K562 (cell line): ENCODE measurements around the gene AGRN. TPM values are rescaled to one million over a fixed set of nuclear protein-coding genes. Genes with fewer than 3 reads are reported as not detected.
A peak's percentile ranks its signal among the peaks of the same experiment; 100 is the strongest.

Source experiments
- BRF1 ChIP-seq: IDR thresholded peaks from 3 replicates; pipeline ENCODE4 v1.6.1; 2011; ENCODE audit warnings: borderline replicate concordance, mild to moderate bottlenecking; ENCODE audit not compliant: insufficient read length; ENCODE audit errors: extremely low read depth
- CXXC5 ChIP-seq: fragments of 250-450 bp; sonication (Bioruptor Pico); IDR thresholded peaks from 2 replicates; pipeline ENCODE4 v1.8.0; 2022; ENCODE audit warnings: inconsistent platforms, mild to moderate bottlenecking, moderate library complexity
- E2F6 ChIP-seq, 2 experiments: IDR thresholded peaks; 2 replicates each; pipeline ENCODE4 v1.6.1; 2011; ENCODE audit warnings: borderline replicate concordance in 1 of 2, control low read depth in 1 of 2, low read depth in 1 of 2, low read length in 1 of 2, mild to moderate bottlenecking in 1 of 2, mixed read lengths in 1 of 2, moderate library complexity in 1 of 2; ENCODE audit not compliant: insufficient read depth in 1 of 2, insufficient read length in 1 of 2, poor library complexity in 1 of 2, severe bottlenecking in 1 of 2; ENCODE audit errors: extremely low read depth in 1 of 2
- GTF3C2 ChIP-seq: IDR thresholded peaks from 3 replicates; pipeline ENCODE4 v1.6.1; 2011; ENCODE audit warnings: borderline replicate concordance, mild to moderate bottlenecking, moderate library complexity; ENCODE audit not compliant: insufficient read length; ENCODE audit errors: extremely low read depth
- HMGN3 ChIP-seq: IDR thresholded peaks from 2 replicates; pipeline ENCODE4 v1.6.1; 2011; ENCODE audit warnings: borderline replicate concordance, low read depth, mild to moderate bottlenecking, mixed read lengths, low read length; ENCODE audit not compliant: insufficient read length; ENCODE audit errors: extremely low read depth
- MCM3 ChIP-seq: fragments of 450-650 bp; IDR thresholded peaks from 2 replicates; pipeline ENCODE4 v1.6.1; 2016
- NCOA1 ChIP-seq: fragments of 450-650 bp; IDR thresholded peaks from 2 replicates; pipeline ENCODE4 v1.6.1; 2016; ENCODE audit warnings: low read depth
- NR2C1 ChIP-seq, 2 experiments: fragments of 450-650 bp; IDR thresholded peaks; 2 replicates each; pipeline ENCODE4 v1.6.1; 2017; ENCODE audit warnings: mild to moderate bottlenecking in 2 of 2, antibody characterized with exemption in 1 of 2, inconsistent platforms in 1 of 2, missing compliant biosample characterization in 1 of 2, missing genetic modification characterization in 1 of 2
- NR2F6 ChIP-seq: fragments of 450-650 bp; formaldehyde crosslinking; IDR thresholded peaks from 2 replicates; pipeline ENCODE4 v1.4.0; 2020; ENCODE audit warnings: mild to moderate bottlenecking
- NRF1 ChIP-seq, 2 experiments: fragments of 450-650 bp; IDR thresholded peaks in 1 of 2; conservative IDR thresholded peaks in 1 of 2; 2 replicates each; pipeline ENCODE4 v1.6.1; 2014; ENCODE audit warnings: mild to moderate bottlenecking in 2 of 2
- POLR2G ChIP-seq: fragments of 200-400 bp; formaldehyde crosslinking; IDR thresholded peaks from 2 replicates; pipeline ENCODE4 v1.6.1; 2017; ENCODE audit warnings: low read depth, mild to moderate bottlenecking, antibody characterized with exemption, low read length, moderate library complexity
- POU5F1 ChIP-seq: fragments of 150-350 bp; IDR thresholded peaks from 2 replicates; pipeline ENCODE4 v1.6.1; 2014; ENCODE audit warnings: borderline replicate concordance, low read length, low read depth, mild to moderate bottlenecking; ENCODE audit not compliant: partially characterized antibody
- SIN3A ChIP-seq, 2 experiments: fragments of 150-350 bp in 1 of 2; IDR thresholded peaks; 2 replicates each; pipeline ENCODE4 v1.6.1; 2011 to 2016; ENCODE audit warnings: borderline replicate concordance in 2 of 2, low read depth in 2 of 2, low read length in 2 of 2, mild to moderate bottlenecking in 2 of 2, moderate library complexity in 2 of 2; ENCODE audit not compliant: control insufficient read depth in 1 of 2
- SIN3B ChIP-seq: fragments of 450-650 bp; IDR thresholded peaks from 2 replicates; pipeline ENCODE4 v1.6.1; 2017; ENCODE audit warnings: low read depth, mild to moderate bottlenecking, moderate library complexity
- ZNF184 ChIP-seq: sonication (generic); formaldehyde crosslinking; IDR thresholded peaks from 2 replicates; pipeline ENCODE4 v1.5.0; 2020; ENCODE audit warnings: missing genetic modification reagents
- ZNF253 ChIP-seq: fragments of 250-450 bp; sonication (Bioruptor Pico); conservative IDR thresholded peaks from 2 replicates; pipeline ENCODE4 v1.6.1; 2021; ENCODE audit warnings: mild to moderate bottlenecking
- ZNF263 ChIP-seq: sonication (generic); formaldehyde crosslinking; IDR thresholded peaks from 2 replicates; pipeline ENCODE4 v1.8.0; 2022; ENCODE audit warnings: mild to moderate bottlenecking, missing genetic modification reagents, borderline replicate concordance
- ZNF41 ChIP-seq: fragments of 250-450 bp; sonication (Bioruptor Pico); conservative IDR thresholded peaks from 2 replicates; pipeline ENCODE4 v1.4.0; 2020; ENCODE audit warnings: mild to moderate bottlenecking
- ZNF764 ChIP-seq: fragments of 250-450 bp; sonication (Bioruptor Pico); IDR thresholded peaks from 2 replicates; pipeline ENCODE4 v1.4.0; 2020; ENCODE audit warnings: low read depth, mild to moderate bottlenecking, moderate library complexity
- polyA plus RNA-seq, 8 experiments: library from polyadenylated mRNA; depleted of rRNA in 4 of 8; stranded (reverse) in 5 of 8; unstranded in 3 of 8; fragments of >200 nt; fragmentation: Nextera tagmentation in 2 of 8; fragmentation: Illumina TruSeq in 1 of 8; extraction: Ambion mirVana in 2 of 8; extraction: Trizol in 1 of 8; gene quantifications; 2 replicates each; pipeline versions ENCODE4 v1.2.1 to v1.2.3, GENCODE V29; 2011 to 2014; ENCODE audit warnings: inconsistent platforms in 1 of 8, missing spikeins in 1 of 8
- total RNA-seq, 7 experiments: library from RNA; depleted of rRNA in 6 of 7; stranded (reverse); fragments of >200 nt in 6 of 7; fragmentation: Illumina TruSeq in 2 of 7; extraction: Trizol in 2 of 7; gene quantifications; 2 replicates each; pipeline versions ENCODE4 v1.2.1 to v1.2.3, GENCODE V29; 2011 to 2021; ENCODE audit warnings: low replicate concordance in 1 of 7

The AGRN gene
- total and polyA plus RNA-seq, 9 of the 15 experiments (the other 6 are each of a cell fraction or from before 2014, with no cell fraction given): 0.04 to 111 (median 18.1) TPM

GRCh38 chr1:1020000-1020404, at the start of gene AGRN (continued):
- TF ChIP-seq GTF3C2 (no peak), NR2C1 (IDR thresholded peaks at IDR 0.05) (no peak), NR2C1 (tag; IDR thresholded peaks at IDR 0.05) (no peak), ZNF764 (CRISPR knock-in tag) (no peak), ZNF41 (CRISPR knock-in tag) (no peak), NR2F6 (no peak), ZNF263 (CRISPR knock-in tag) (peak; percentile 85), CXXC5 (peak; percentile 27), POLR2G (peak; percentile 80), NCOA1 (no peak), SIN3B (peak; percentile 43; the same call in 1 of the 2 replicates), ZNF253 (no peak), POU5F1 (no peak), E2F6 (IDR thresholded peaks at IDR 0.05; ENCODE audit: borderline replicate concordance in 1 of 2, extremely low read depth in 1 of 2, insufficient read depth in 1 of 2, insufficient read length in 1 of 2, low read depth in 1 of 2, low read length in 1 of 2, poor library complexity in 1 of 2, severe bottlenecking in 1 of 2) (peak; percentile 51 to 81), MCM3 (no peak), SIN3A (IDR thresholded peaks at IDR 0.05; ENCODE audit: borderline replicate concordance in 2 of 2, control insufficient read depth in 1 of 2, low read depth in 2 of 2, low read length in 2 of 2) (peak in 1 of 2 experiments; percentile 53; a peak in 2 of 4 replicates), BRF1 (no peak), HMGN3 (peak; percentile 31), NRF1 (conservative IDR thresholded peaks at IDR 0.05 in 1 of 2, IDR thresholded peaks at IDR 0.05 in 1 of 2) (peak in 1 of 2 experiments; percentile 21; a peak in 2 of 4 replicates), ZNF184 (CRISPR knock-in tag) (no peak)
